Gastroesophageal sphincter (tissue), 3 donors: ENCODE results near the gene BLCAP.

Source experiments
- CTCF ChIP-seq, 4 experiments: fragments of 200-600 bp in 2 of 4; fragments of 450-650 bp in 2 of 4; sonication (generic) in 1 of 4; IDR thresholded peaks; one replicate each; pipeline ENCODE4 v1.5.1; 2017 to 2019; ENCODE audit warnings: antibody characterized with exemption in 4 of 4, mild to moderate bottlenecking in 2 of 4, moderate library complexity in 2 of 4
- EP300 ChIP-seq: sonication (generic); formaldehyde crosslinking; IDR thresholded peaks from one replicate; pipeline ENCODE4 v1.6.1; 2017; ENCODE audit warnings: antibody characterized with exemption, mild to moderate bottlenecking
- POLR2A ChIP-seq, 2 donors: fragments of 450-650 bp; IDR thresholded peaks; one replicate each; pipeline ENCODE4 v1.6.1; 2017; ENCODE audit warnings: antibody characterized with exemption in 2 of 2, mild to moderate bottlenecking in 2 of 2, moderate library complexity in 1 of 2
- POLR2AphosphoS5 ChIP-seq: sonication (generic); formaldehyde crosslinking; IDR thresholded peaks from one replicate; pipeline ENCODE4 v1.6.1; 2017; ENCODE audit warnings: antibody characterized with exemption

- no peak for TF ChIP-seq CTCF (IDR thresholded peaks at IDR 0.05)
- no peak for TF ChIP-seq POLR2AphosphoS5
- TF ChIP-seq POLR2A (IDR thresholded peaks at IDR 0.05), result no peak
- no peak for TF ChIP-seq EP300
Observed at GRCh38 chr20:37530696-37531095, 3.0 kb upstream of the BLCAP start.
